22Rv1 (cell line): ENCODE measurements around the gene MXD1.

Experiments used
- H3K27ac ChIP-seq: fragments of 450-650 bp; 2 replicates; pipeline ENCODE4 v1.5.1; 2017
- CTCF ChIP-seq: fragments of 450-650 bp; IDR thresholded peaks from 2 replicates; pipeline ENCODE4 v1.5.1; 2017; ENCODE audit warnings: mild to moderate bottlenecking
- ZFX ChIP-seq: fragments of 450-650 bp; IDR thresholded peaks from 2 replicates; pipeline ENCODE4 v1.6.1; 2017; ENCODE audit warnings: antibody characterized with exemption, borderline replicate concordance

Gene MXD1

GRCh38 chr2:69962986-69963730 is 48.2 kb downstream of the MXD1 start:
- no peak overlapping the region for H3K27ac ChIP-seq
- TF ChIP-seq CTCF (no peak), ZFX (no peak)

- TF ChIP-seq CTCF = no peak
- TF ChIP-seq ZFX = no peak
- H3K27ac ChIP-seq = no peak overlapping the region
These were observed 49.5 kb downstream of the MXD1 start for GRCh38 chr2:69964353-69964841.

GRCh38 chr2:69965756-69966445 is 51.0 kb downstream of the MXD1 start:
- TF ChIP-seq ZFX = no peak
- TF ChIP-seq CTCF = no peak
- H3K27ac ChIP-seq = no peak overlapping the region

GRCh38 chr2:69966496-69966895 is 51.6 kb downstream of the MXD1 start:
- TF ChIP-seq CTCF (no peak), ZFX (no peak)
- no peak overlapping the region for H3K27ac ChIP-seq

GRCh38 chr2:69968609-69969008 is 53.7 kb downstream of the MXD1 start:
- no peak for TF ChIP-seq CTCF
- TF ChIP-seq ZFX = no peak
- H3K27ac ChIP-seq = no peak overlapping the region

GRCh38 chr2:69969126-69969983 is 54.4 kb downstream of the MXD1 start:
- TF ChIP-seq CTCF (no peak), ZFX (no peak)
- no peak overlapping the region for H3K27ac ChIP-seq
